NCI-H1417 treated with DMSO at 0.1 percent for 48 hours (cell line): ENCODE results near the gene PCSK6.

Experiments used
- DNase-seq: peaks from one replicate; lab custom pipeline; 2025; lab: John Stamatoyannopoulos, UW

The PCSK6 gene

DNA sequence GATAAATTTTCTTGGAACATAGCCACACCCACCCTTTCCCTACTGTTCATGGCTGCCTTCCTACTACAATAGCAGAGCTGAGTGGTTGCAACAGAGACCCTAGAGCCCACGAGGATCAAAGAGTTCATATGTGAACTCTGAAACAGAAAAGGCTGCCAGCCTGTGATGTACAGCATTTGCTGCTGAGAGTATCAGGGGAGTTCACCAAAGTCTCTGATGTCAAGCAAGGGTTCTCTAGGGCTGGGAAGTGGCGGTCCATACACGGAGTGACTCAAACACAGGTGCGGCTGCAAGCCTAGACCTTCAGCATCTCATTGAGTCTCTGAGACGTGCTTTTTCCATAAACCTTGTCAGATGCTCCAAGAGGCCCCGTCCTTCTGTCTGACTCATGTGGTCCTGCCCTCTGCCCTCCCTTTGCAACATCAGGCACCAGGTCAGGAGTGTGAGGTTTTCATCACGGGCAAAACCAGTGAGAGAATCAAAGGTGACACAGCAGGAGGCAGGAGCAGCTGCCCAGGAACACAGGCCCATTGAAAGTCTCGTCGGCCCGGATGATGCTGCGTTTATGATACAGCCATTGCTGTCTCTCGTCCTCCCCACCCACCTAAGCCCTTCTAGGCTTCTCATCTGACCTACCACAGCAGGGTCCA lies 42.9 kb downstream of the PCSK6 start:
- DNase-seq: no peak

DNA sequence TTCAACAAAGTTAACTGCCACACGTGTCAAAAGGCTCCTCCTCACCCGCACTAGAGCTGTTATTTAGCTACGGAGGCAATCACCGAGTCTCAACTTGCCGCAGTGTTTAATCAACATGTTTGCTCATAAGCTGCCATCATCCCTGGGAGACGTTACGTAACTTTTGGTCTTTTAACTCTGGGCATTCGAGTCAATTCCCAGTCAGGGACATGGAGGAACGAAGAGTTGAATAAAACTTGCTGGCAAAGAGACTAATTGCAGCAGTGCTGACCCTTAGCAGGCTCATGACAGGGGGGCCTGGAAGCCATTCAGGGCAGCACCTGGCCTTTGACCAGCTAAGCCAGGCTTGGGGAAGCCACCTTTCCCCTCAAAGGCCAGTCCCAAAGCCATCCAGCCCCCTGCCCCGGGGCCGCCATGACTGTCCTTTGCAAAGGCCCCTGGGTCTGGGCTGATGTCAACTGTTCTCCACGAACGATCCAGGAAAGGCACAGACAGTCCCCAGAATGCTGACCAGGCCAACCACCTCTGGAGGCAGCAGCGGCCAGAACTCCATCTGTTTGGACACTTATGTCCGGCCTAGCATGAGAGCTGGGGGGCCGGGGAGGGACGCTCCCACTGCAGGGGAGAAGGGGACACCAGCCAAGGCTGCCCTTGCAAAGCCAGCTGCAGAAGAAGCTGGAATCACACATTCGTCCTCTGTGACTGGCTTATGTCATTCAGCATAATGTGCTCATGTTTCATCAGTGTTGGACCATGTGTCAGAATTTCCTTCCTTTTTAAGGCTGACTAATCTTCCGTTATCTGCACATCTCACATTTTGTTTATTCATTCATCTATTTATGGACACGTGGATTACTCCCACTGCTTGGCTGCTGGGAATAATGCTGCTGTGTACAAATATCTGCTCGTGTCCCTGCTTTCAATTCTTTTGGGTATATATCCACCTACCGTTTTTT lies 43.7 kb downstream of the PCSK6 start:
- DNase-seq: no peak

- DNase-seq: no peak
These were observed 44.5 kb downstream of the PCSK6 start for GRCh38 chr15:101444807-101445508.

DNA sequence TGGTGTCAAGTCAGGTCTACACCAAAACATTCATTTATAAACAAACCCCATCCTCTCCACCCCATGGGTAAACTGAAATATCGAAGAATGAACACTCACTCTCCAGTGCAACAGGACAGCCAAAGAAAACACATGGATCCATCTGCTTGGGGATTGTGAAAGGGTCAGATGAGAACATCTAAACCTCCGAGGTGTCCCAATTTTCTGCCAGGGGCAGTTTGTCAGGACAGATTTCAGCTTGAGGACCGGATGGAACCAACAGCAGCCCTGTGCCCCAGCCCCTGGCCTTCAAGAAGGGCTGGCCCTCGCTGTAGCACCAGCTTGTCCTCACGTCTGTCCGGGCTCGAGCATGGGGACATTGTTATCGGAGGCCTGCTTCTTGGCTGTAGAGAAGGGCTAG lies 45.5 kb downstream of the PCSK6 start:
- no peak for DNase-seq

GRCh38 chr15:101442272-101442671 lies 47.2 kb downstream of the PCSK6 start:
- DNase-seq: no peak

- DNase-seq: no peak
These were observed 47.8 kb downstream of the PCSK6 start for GRCh38 chr15:101441696-101442095.

- DNase-seq: no peak
These were observed 48.5 kb downstream of the PCSK6 start for GRCh38 chr15:101440846-101441590.

- no peak for DNase-seq
These were observed 49.6 kb downstream of the PCSK6 start for GRCh38 chr15:101439920-101440319.

DNA sequence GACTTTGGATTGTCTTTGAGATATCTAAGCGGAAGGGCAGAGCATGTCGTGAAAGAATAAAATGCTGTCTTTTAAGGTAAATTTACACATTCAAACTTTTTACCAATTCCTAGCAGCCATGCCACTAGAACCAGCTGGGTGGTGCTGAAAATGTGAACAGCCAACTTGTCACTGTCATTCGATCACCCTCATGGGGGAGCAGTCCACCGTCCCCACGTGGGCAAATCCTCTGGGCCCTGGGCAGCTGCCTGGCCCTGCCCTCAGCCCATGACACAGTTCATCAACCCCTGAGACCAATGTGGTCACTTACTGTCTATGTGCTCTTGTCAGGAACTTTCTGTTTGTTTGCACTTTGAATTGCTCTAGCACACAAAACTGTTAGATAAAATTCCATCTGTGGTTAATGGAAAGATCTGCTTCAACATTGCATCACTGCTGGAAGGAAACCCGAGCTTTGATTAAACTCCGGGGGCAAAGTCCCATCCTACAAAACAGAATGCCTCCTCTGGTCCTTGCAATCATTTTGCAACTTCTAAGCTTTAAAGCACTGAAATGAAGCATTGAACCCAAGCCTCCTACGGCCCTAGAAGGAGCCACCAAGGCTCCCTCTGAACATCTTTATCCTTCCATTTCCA lies 50.1 kb downstream of the PCSK6 start:
- DNase-seq: no peak

GRCh38 chr15:101438482-101439284 lies 50.8 kb downstream of the PCSK6 start:
- DNase-seq: no peak

- no peak for DNase-seq
These were observed 51.7 kb downstream of the PCSK6 start for GRCh38 chr15:101437618-101438481.

- DNase-seq: no peak
These were observed 52.3 kb downstream of the PCSK6 start for GRCh38 chr15:101437209-101437608.

DNA sequence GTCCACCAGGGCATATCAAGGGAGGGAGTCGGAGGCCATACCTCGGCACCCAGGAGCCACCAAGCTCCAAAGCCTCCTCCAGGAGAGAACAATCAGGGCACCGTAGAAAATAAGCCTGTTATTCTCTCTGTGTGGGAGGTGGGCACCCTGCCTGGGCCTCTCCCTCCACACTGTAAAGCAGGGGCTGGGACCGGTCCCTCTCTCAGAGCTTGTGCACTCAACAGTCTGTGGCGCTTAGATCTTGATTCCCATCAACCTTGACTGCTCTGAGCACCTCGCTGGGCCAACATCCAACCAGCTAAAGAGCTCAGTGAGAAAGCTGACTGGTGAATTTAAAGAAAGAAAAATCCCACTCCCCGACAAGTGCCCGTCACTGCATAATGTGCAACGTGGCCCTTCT lies 53.0 kb downstream of the PCSK6 start:
- DNase-seq: no peak

- no peak for DNase-seq
These were observed 53.7 kb downstream of the PCSK6 start for GRCh38 chr15:101435761-101436160.

DNA sequence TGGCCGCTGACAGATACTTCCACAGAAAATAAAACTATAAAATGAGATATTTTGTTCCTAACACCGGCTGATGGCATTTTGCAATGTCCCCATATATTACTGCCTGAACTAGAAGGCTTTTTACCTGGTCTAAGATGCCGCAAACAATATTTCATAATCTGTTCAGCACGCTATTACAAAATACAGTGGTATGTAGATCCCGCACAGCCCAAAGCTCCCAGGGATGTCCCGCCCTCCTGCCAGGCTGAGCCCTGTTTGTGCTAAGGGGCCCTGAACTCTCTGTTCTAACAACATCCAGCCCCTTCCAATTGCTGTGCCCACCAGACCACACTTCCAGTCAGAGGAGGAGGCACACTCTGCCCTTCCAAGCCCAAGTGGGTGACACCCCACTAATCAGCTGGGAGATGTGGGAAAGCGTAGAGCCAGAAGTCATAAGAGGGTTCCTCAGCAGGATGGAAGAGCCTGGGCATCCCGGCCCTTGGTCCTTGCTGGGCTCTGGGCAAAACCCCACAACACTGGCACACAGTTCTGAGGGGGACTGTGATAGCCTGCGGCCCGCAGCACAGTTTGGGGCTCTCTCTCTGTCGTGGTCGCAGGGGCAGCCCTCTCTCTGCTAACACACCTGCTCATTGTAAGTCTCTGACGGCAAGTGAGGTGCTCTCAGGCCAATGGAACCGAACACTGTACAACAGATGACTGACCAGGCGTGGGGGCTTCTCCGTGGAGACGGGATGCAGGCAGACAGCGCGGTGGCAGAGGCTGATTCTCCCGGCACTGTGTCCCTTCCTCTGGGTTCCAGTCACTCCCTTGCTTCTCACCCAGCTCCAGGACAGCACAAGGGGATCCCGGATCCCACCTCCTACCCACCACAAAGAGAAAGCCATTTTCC lies 55.2 kb downstream of the PCSK6 start:
- DNase-seq: no peak

- no peak for DNase-seq
These were observed 56.1 kb downstream of the PCSK6 start for GRCh38 chr15:101433396-101433795.

DNA sequence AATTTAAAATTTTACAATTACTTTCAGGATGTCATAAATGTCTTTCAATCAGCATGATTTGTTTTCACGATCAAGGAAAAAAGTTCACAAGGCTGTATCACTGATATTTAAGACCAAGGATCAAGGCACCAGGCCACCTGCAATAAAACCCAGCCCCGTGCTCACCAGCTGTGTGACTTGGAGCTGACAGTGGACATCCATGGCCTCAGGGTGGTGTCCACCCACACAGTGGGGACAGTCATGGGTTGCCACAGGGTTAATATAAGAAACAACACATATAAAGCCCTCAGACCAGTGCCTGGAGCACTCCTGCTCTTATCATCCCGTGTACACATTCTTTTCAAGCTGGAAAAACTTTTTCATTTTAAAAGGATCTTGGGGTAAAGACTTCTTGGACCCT lies 56.5 kb downstream of the PCSK6 start:
- DNase-seq: no peak

- DNase-seq: no peak
These were observed 57.8 kb downstream of the PCSK6 start for GRCh38 chr15:101431748-101432147.

DNA sequence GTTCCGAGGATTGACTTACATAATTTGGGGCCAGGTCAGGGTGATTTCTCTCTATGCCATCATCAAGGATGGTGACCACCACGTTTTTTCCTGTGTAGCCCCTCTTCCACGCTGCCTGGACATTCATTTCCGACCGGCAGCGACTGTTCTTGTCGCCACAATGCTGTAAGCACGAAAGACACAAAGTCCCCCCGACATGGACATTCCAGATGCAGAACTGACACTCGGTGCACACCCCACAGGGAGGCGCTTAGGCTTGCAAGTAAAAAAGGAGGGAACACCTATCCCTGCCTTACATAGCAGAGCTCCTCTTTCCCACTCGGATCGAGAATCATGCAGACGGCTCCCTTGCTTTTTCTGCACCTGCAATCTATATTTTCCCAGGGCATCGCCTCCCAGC lies 58.2 kb downstream of the PCSK6 start:
- no peak for DNase-seq
